ENCODE results near the gene PRDM15. TPM values are rescaled to one million over a fixed set of nuclear protein-coding genes. Genes with fewer than 3 reads are reported as not detected.
A peak's percentile ranks its signal among the peaks of the same experiment; 100 is the strongest.

Gene PRDM15
- total RNA-seq, 1 experiment from 2014 or later: 3.0 TPM

DNA sequence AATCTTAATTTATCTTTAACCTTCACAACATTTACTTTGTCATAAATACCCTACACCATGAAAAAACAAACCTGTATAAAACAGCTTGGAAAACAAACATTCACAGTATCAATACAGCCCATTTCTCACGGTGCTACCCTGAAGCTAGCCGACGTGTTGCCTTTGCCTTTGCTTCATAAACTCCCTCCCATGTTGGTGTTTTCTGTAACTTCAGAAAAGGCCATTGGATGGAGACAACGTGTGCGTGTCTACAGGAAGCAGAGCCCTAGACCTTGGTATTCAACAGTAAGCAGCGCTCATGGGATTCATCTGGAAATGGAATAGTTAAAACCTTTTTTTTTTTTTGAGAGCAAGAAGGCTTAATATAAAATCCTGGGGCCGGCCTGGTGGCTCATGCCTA, 7.2 kb upstream of the PRDM15 start:
- Histone ChIP-seq H3K9me2 (replicated peaks; ENCODE audit: insufficient read depth, low read length) (no peaks in the 10 kb centered on the region), H3K4me2 (ENCODE audit: low read depth, low read length, poor library complexity, severe bottlenecking) (no peak overlapping the region), H4K20me1 (ENCODE audit: insufficient read depth, low read depth, low read length) (no peaks in the 10 kb centered on the region), H3K27me3 (ENCODE audit: low read length) (no peaks in the 10 kb centered on the region), H3K9ac (ENCODE audit: low read length) (no peak overlapping the region), H3K79me2 (ENCODE audit: low read length) (no peaks in the 10 kb centered on the region), H3K36me3 (ENCODE audit: insufficient read depth, low read length) (no peaks in the 10 kb centered on the region), H2AFZ (ENCODE audit: low read length) (no peak overlapping the region), H3K27ac (ENCODE audit: low read length) (no peak overlapping the region), H3K4me3 (ENCODE audit: low read length) (no peak overlapping the region), H3K9me3 (ENCODE audit: low read length) (no peaks in the 10 kb centered on the region), H3K4me1 (ENCODE audit: low read length) (no peaks in the 10 kb centered on the region)
- no peak for DNase-seq

DNA sequence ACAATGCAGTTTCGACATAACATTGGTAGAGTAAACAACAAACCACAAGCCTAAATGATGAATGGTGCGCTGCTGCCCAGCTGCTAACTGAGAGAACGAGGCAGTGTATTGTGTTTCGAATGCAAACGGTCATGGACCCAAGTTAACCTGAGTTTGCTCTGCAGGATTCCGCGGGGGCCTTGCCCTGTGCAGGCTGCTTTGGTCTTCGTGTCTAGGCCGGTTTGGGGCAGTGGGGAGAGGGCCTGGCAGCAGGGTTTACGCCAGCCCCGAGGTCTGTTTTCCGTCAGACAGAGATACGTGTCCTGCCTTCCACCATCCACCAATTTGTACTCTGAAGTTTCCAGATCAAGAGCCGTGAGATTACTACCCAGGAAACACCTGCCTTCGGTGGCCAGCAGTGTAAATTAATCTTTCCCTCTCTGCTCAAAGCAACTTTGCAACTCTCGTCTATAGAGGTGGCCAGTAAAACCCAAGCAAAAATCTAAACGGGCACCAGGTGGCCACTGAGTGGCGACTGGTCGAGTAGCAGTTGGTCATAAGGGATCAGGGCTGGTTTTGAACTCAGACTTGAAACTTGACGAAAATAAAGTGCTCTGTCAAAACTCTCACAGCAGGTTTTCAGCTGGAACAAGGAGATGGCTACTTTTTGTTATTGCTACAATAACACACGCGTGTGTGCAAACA, 6.3 kb upstream of the PRDM15 start:
- no peak overlapping the region for H3K4me2 ChIP-seq (ENCODE audit: low read depth, low read length, poor library complexity, severe bottlenecking)
- no peak overlapping the region for H3K9ac ChIP-seq (ENCODE audit: low read length)
- no peak for DNase-seq
- H4K20me1 ChIP-seq (ENCODE audit: insufficient read depth, low read depth, low read length): no peaks in the 10 kb centered on the region
- H3K36me3 ChIP-seq (ENCODE audit: insufficient read depth, low read length): no peaks in the 10 kb centered on the region
- H3K27ac ChIP-seq (ENCODE audit: low read length): no peak overlapping the region
- no peaks in the 10 kb centered on the region for H3K9me3 ChIP-seq (ENCODE audit: low read length)
- H3K79me2 ChIP-seq (ENCODE audit: low read length): no peaks in the 10 kb centered on the region
- no peaks in the 10 kb centered on the region for H3K9me2 ChIP-seq (replicated peaks; ENCODE audit: insufficient read depth, low read length)
- H3K4me3 ChIP-seq (ENCODE audit: low read length): no peak overlapping the region
- no peaks in the 10 kb centered on the region for H3K4me1 ChIP-seq (ENCODE audit: low read length)
- no peak overlapping the region for H2AFZ ChIP-seq (ENCODE audit: low read length)
- no peaks in the 10 kb centered on the region for H3K27me3 ChIP-seq (ENCODE audit: low read length)

DNA sequence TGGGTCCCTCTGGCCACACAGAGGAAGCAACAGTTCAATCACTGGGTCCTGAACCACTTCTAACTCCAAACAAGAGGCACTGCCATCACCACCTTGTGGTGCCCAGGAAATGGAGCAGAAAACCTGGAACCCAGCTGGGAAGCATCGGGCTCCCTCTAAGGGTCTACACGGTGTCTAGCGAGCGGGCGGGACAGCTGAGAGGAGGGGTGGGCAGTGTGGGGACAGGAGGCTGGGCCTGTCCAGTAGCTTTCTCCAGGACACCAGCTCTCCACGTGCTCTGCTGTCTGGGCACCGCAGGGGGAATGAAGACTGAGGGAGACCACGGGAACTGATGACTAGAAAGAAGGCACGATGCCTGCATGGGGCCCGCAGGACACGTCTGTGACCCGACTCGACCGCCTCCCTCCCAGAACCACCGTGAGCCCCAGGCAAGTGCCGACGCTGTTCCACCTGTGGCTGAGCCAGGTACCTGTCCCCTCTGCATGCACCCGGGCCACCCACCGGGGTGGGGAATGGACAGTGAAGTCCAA, 5.4 kb upstream of the PRDM15 start:
- no peak overlapping the region for H3K27ac ChIP-seq (ENCODE audit: low read length)
- no peak overlapping the region for H3K4me2 ChIP-seq (ENCODE audit: low read depth, low read length, poor library complexity, severe bottlenecking)
- no peak overlapping the region for H2AFZ ChIP-seq (ENCODE audit: low read length)
- H3K9me3 ChIP-seq (ENCODE audit: low read length): no peaks in the 10 kb centered on the region
- H3K36me3 ChIP-seq (ENCODE audit: insufficient read depth, low read length): no peaks in the 10 kb centered on the region
- H3K4me1 ChIP-seq (ENCODE audit: low read length): peaks cover 7% of the 10 kb centered on the region
- no peaks in the 10 kb centered on the region for H4K20me1 ChIP-seq (ENCODE audit: insufficient read depth, low read depth, low read length)
- no peaks in the 10 kb centered on the region for H3K27me3 ChIP-seq (ENCODE audit: low read length)
- no peaks in the 10 kb centered on the region for H3K9me2 ChIP-seq (replicated peaks; ENCODE audit: insufficient read depth, low read length)
- H3K4me3 ChIP-seq (ENCODE audit: low read length): no peak overlapping the region
- DNase-seq: no peak
- H3K9ac ChIP-seq (ENCODE audit: low read length): no peak overlapping the region
- H3K79me2 ChIP-seq (ENCODE audit: low read length): no peaks in the 10 kb centered on the region

DNA sequence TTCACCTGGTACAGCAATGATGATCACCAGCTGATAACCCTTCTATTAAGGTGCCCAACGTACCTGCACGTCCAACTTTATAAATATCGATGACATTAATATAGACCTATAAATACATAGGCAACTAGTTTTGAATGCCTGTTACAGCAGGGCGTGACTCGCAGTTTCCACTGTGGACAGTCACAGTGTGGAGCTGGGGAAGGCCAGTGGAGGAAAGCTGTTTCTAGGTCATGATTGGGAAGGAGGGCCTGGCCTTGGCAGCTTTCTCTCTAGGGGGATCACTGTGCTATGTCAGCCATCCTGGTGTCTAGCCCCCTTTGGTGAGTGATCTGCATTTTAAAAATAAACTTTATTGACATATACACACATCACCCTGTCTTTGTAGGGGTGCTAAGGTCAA, 4.4 kb upstream of the PRDM15 start:
- no peaks in the 10 kb centered on the region for H3K79me2 ChIP-seq (ENCODE audit: low read length)
- no peak for DNase-seq
- no peaks in the 10 kb centered on the region for H3K27me3 ChIP-seq (ENCODE audit: low read length)
- H2AFZ ChIP-seq (ENCODE audit: low read length): no peak overlapping the region
- H3K9me2 ChIP-seq (replicated peaks; ENCODE audit: insufficient read depth, low read length): no peaks in the 10 kb centered on the region
- no peaks in the 10 kb centered on the region for H3K36me3 ChIP-seq (ENCODE audit: insufficient read depth, low read length)
- H3K4me3 ChIP-seq (ENCODE audit: low read length): no peak overlapping the region
- H3K27ac ChIP-seq (ENCODE audit: low read length): no peak overlapping the region
- no peak overlapping the region for H3K4me2 ChIP-seq (ENCODE audit: low read depth, low read length, poor library complexity, severe bottlenecking)
- H4K20me1 ChIP-seq (ENCODE audit: insufficient read depth, low read depth, low read length): no peaks in the 10 kb centered on the region
- no peak overlapping the region for H3K9ac ChIP-seq (ENCODE audit: low read length)
- no peaks in the 10 kb centered on the region for H3K9me3 ChIP-seq (ENCODE audit: low read length)
- H3K4me1 ChIP-seq (ENCODE audit: low read length): peaks cover 9% of the 10 kb centered on the region

- Histone ChIP-seq H3K27ac (ENCODE audit: low read length) (no peak overlapping the region), H3K36me3 (ENCODE audit: insufficient read depth, low read length) (no peaks in the 10 kb centered on the region), H3K4me3 (ENCODE audit: low read length) (no peak overlapping the region), H2AFZ (ENCODE audit: low read length) (no peak overlapping the region), H3K9ac (ENCODE audit: low read length) (no peak overlapping the region), H4K20me1 (ENCODE audit: insufficient read depth, low read depth, low read length) (peaks cover 13% of the 10 kb centered on the region), H3K4me2 (ENCODE audit: low read depth, low read length, poor library complexity, severe bottlenecking) (no peak overlapping the region), H3K27me3 (ENCODE audit: low read length) (no peaks in the 10 kb centered on the region), H3K79me2 (ENCODE audit: low read length) (peaks cover 3% of the 10 kb centered on the region; the same call in 1 of the 2 replicates), H3K9me2 (replicated peaks; ENCODE audit: insufficient read depth, low read length) (no peaks in the 10 kb centered on the region), H3K9me3 (ENCODE audit: low read length) (no peaks in the 10 kb centered on the region), H3K4me1 (ENCODE audit: low read length) (peaks cover 24% of the 10 kb centered on the region)
- DNase-seq: no peak
These were observed 1.9 kb upstream of the PRDM15 start for GRCh38 chr21:41881051-41881450.

DNA sequence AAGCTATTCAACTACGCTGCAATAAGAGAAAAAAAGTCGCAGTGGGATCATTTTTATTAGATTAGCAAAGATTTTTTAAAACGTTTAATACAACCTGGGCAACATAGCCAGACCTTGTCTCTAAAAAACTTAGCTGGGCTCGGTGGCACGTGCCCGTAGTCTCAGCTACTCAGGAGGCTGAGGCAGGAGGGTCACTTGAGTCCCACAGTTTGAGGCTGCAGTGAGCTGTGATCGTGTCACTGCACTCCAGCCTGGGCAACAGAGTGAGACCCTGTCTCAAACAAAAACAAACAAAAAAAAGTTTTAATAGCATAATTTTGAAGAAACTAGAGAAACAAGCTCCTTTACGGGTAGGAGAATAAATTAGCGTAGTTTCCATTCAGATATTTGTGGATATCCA, 1.0 kb upstream of the PRDM15 start:
- no peak for DNase-seq
- Histone ChIP-seq H3K9me2 (replicated peaks; ENCODE audit: insufficient read depth, low read length) (no peaks in the 10 kb centered on the region), H3K4me2 (ENCODE audit: low read depth, low read length, poor library complexity, severe bottlenecking) (peak overlapping the region; percentile 99), H3K79me2 (ENCODE audit: low read length) (peaks cover 7% of the 10 kb centered on the region), H3K4me3 (ENCODE audit: low read length) (peak overlapping the region; percentile 94; the same call in 1 of the 2 replicates), H3K4me1 (ENCODE audit: low read length) (peaks cover 24% of the 10 kb centered on the region), H4K20me1 (ENCODE audit: insufficient read depth, low read depth, low read length) (peaks cover 22% of the 10 kb centered on the region), H3K36me3 (ENCODE audit: insufficient read depth, low read length) (no peaks in the 10 kb centered on the region), H3K9me3 (ENCODE audit: low read length) (no peaks in the 10 kb centered on the region), H3K9ac (ENCODE audit: low read length) (peak overlapping the region; percentile 93), H3K27ac (ENCODE audit: low read length) (no peak overlapping the region), H2AFZ (ENCODE audit: low read length) (no peak overlapping the region), H3K27me3 (ENCODE audit: low read length) (no peaks in the 10 kb centered on the region)

DNA sequence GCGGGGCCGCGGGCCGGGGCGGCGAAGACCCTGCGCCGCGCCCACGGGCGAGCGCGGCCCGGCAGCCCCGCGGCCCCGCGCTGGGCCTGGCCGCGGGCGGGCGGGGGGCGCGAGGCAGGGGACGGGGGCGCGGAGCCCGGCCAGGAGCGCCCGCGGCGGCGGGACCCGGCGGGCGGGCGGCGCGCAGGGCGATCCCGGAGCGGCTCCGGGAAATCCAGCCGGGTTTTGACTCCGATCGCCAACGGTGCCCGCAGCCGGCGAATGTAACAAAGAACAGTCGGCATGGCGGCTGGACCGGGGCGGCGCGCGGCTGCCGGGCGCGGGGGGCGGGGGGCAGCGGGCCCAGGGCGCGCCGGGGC, 334 bp downstream of the PRDM15 start:
- H4K20me1 ChIP-seq (ENCODE audit: insufficient read depth, low read depth, low read length): peaks cover 32% of the 10 kb centered on the region
- H3K4me2 ChIP-seq (ENCODE audit: low read depth, low read length, poor library complexity, severe bottlenecking): peak overlapping the region; percentile 67
- no peaks in the 10 kb centered on the region for H3K27me3 ChIP-seq (ENCODE audit: low read length)
- H3K79me2 ChIP-seq (ENCODE audit: low read length): peaks cover 7% of the 10 kb centered on the region
- no peak overlapping the region for H2AFZ ChIP-seq (ENCODE audit: low read length)
- no peak overlapping the region for H3K27ac ChIP-seq (ENCODE audit: low read length)
- peak; percentile 89 for DNase-seq
- no peaks in the 10 kb centered on the region for H3K9me2 ChIP-seq (replicated peaks; ENCODE audit: insufficient read depth, low read length)
- H3K4me3 ChIP-seq (ENCODE audit: low read length): peak overlapping the region; percentile 91; the same call in 1 of the 2 replicates
- peak overlapping the region; percentile 82 for H3K9ac ChIP-seq (ENCODE audit: low read length)
- H3K9me3 ChIP-seq (ENCODE audit: low read length): no peaks in the 10 kb centered on the region
- peaks cover 24% of the 10 kb centered on the region for H3K4me1 ChIP-seq (ENCODE audit: low read length)
- H3K36me3 ChIP-seq (ENCODE audit: insufficient read depth, low read length): no peaks in the 10 kb centered on the region

GRCh38 chr21:41877901-41878830, 978 bp downstream of the PRDM15 start:
- H3K36me3 ChIP-seq (ENCODE audit: insufficient read depth, low read length): no peaks in the 10 kb centered on the region
- H3K4me3 ChIP-seq (ENCODE audit: low read length): peak overlapping the region; percentile 91
- H3K4me1 ChIP-seq (ENCODE audit: low read length): peaks cover 24% of the 10 kb centered on the region
- H3K79me2 ChIP-seq (ENCODE audit: low read length): peaks cover 7% of the 10 kb centered on the region
- H3K9ac ChIP-seq (ENCODE audit: low read length): peak overlapping the region; percentile 82
- peak overlapping the region; percentile 67 for H3K4me2 ChIP-seq (ENCODE audit: low read depth, low read length, poor library complexity, severe bottlenecking)
- H3K9me2 ChIP-seq (replicated peaks; ENCODE audit: insufficient read depth, low read length): no peaks in the 10 kb centered on the region
- DNase-seq: peak; percentile 68
- no peaks in the 10 kb centered on the region for H3K9me3 ChIP-seq (ENCODE audit: low read length)
- no peaks in the 10 kb centered on the region for H3K27me3 ChIP-seq (ENCODE audit: low read length)
- peaks cover 38% of the 10 kb centered on the region for H4K20me1 ChIP-seq (ENCODE audit: insufficient read depth, low read depth, low read length)
- H3K27ac ChIP-seq (ENCODE audit: low read length): no peak overlapping the region
- H2AFZ ChIP-seq (ENCODE audit: low read length): no peak overlapping the region; the same call in 1 of the 2 replicates
